ENCODE data around the gene NDEL1.

Gene NDEL1

GRCh38 chr17:8455665-8456209 is 20.1 kb downstream of the NDEL1 start:
- no peak for DNase-seq (ENCODE audit: low read depth)

GRCh38 chr17:8458128-8458527 is 22.4 kb downstream of the NDEL1 start:
- DNase-seq (ENCODE audit: low read depth), result no peak

GRCh38 chr17:8459107-8459506 is 23.4 kb downstream of the NDEL1 start:
- DNase-seq (ENCODE audit: low read depth), result no peak

- no peak for DNase-seq (ENCODE audit: low read depth)
Measured at GRCh38 chr17:8459831-8460230, 24.1 kb downstream of the NDEL1 start.

GRCh38 chr17:8462564-8462963 is 26.9 kb downstream of the NDEL1 start:
- DNase-seq (ENCODE audit: low read depth), result no peak

GRCh38 chr17:8463099-8463498 is 27.4 kb downstream of the NDEL1 start:
- no peak for DNase-seq (ENCODE audit: low read depth)

- DNase-seq (ENCODE audit: low read depth), result no peak
Measured at GRCh38 chr17:8464941-8465340, 29.3 kb downstream of the NDEL1 start.

- no peak for DNase-seq (ENCODE audit: low read depth)
Measured at GRCh38 chr17:8465356-8465755, 29.7 kb downstream of the NDEL1 start.

- no peak for DNase-seq (ENCODE audit: low read depth)
Measured at GRCh38 chr17:8465759-8466158, 30.1 kb downstream of the NDEL1 start.

- no peak for DNase-seq (ENCODE audit: low read depth)
Measured at GRCh38 chr17:8466456-8466855, 30.8 kb downstream of the NDEL1 start.

- DNase-seq (ENCODE audit: low read depth), result no peak
Measured at GRCh38 chr17:8466873-8467272, 31.2 kb downstream of the NDEL1 start.

GRCh38 chr17:8467527-8467926 is 31.8 kb downstream of the NDEL1 start:
- no peak for DNase-seq (ENCODE audit: low read depth)

GRCh38 chr17:8468127-8468526 is 32.4 kb downstream of the NDEL1 start:
- DNase-seq (ENCODE audit: low read depth), result no peak

- no peak for DNase-seq (ENCODE audit: low read depth)
Measured at GRCh38 chr17:8468980-8469379, 33.3 kb downstream of the NDEL1 start.

- no peak for DNase-seq (ENCODE audit: low read depth)
Measured at GRCh38 chr17:8469964-8470363, 34.3 kb downstream of the NDEL1 start.

- no peak for DNase-seq (ENCODE audit: low read depth)
Measured at GRCh38 chr17:8470447-8471047, 34.9 kb downstream of the NDEL1 start.

- DNase-seq (ENCODE audit: low read depth), result no peak
Measured at GRCh38 chr17:8472663-8473062, 37.0 kb downstream of the NDEL1 start.

GRCh38 chr17:8473451-8474192 is 37.9 kb downstream of the NDEL1 start:
- DNase-seq (ENCODE audit: low read depth), result no peak

- no peak for DNase-seq (ENCODE audit: low read depth)
Measured at GRCh38 chr17:8474826-8475225, 39.1 kb downstream of the NDEL1 start.

- DNase-seq (ENCODE audit: low read depth), result no peak
Measured at GRCh38 chr17:8475227-8475626, 39.5 kb downstream of the NDEL1 start.

- DNase-seq (ENCODE audit: low read depth), result no peak
Measured at GRCh38 chr17:8475781-8476180, 40.1 kb downstream of the NDEL1 start.

- no peak for DNase-seq (ENCODE audit: low read depth)
Measured at GRCh38 chr17:8476741-8477140, 41.1 kb downstream of the NDEL1 start.

- DNase-seq (ENCODE audit: low read depth), result no peak
Measured at GRCh38 chr17:8477171-8477570, 41.5 kb downstream of the NDEL1 start.

All from T follicular helper cell (primary cell).